HK-2 (cell line): ENCODE measurements around the gene IGF1R.

Experiments used
- DNase-seq: peaks from one replicate; pipeline ENCODE4 v3.0.0-alpha.2; 2018; ENCODE audit not compliant: unreplicated experiment

IGF1R gene

DNA sequence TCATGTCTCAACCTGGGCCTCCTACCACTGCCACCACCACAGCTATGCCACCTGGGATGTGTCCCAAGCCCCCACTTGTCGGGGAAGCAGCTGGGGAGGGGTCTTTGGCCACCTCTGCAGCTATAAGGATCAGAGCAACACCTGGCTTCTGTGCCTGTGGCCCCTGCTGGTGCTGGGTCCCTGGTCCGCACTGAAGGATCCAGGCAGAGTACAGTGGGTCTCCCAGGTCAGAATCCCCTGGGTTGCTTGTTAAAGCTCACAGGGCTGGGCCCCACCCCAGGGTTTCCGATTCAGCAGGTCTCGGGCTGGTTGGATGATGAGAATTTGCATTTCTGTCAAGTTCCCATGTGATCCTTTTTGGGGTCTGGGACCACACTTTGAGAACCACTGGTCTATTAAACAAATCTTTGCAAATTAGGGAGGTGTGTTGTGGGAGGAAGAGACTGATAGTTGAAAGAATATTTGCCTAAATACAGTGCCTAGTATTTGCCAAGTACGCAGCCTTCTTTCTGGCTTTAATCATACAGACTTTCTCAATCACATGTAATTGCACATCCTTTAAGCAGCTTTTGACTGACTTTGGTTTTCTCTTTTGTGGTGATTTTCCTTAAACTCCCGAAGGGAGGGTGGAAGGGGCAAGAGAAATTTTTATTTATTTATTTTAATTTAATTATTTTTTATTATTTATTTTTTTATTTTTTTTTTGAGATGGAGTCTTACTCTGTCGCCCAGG is 127.3 kb downstream of the IGF1R start:
- no peak for DNase-seq

GRCh38 chr15:98776607-98777281 is 128.4 kb downstream of the IGF1R start:
- DNase-seq: peak; percentile 80

GRCh38 chr15:98777426-98777825 is 129.1 kb downstream of the IGF1R start:
- DNase-seq: no peak

DNA sequence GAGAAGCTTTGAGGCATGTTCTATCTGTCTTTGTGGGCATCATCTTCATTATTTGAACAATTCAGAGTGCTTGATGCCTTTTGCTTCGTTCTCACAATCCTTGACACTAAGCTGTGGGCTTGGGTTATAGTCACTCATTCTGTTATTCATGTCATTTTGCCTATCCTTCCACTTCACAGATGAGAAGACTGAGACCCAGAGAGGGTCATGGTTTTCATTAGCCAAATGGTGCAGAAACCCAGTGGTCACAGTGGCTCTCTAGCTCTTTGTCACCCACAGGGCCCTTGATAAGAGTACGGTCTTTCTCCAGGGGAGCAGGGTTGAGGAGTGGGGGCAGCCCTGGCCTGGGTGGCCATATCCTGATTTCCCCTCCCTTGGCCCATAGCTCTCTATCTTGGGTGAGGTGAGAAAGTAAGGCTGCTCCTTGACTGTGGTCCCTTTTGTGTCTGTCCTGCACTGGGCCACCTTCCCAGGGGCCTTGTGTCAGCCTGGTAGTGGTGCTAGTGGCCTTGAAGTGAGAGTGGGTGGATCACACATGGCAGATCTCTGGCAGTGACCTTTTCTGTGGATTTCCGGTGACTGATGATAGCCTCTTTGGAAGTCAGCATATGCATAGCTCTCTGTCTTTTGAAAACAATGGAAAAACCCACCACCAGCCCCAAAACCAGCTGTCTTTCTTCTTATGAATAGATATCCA is 130.1 kb downstream of the IGF1R start:
- DNase-seq: no peak

- DNase-seq: no peak
These were observed 130.6 kb downstream of the IGF1R start for GRCh38 chr15:98778960-98779359.

DNA sequence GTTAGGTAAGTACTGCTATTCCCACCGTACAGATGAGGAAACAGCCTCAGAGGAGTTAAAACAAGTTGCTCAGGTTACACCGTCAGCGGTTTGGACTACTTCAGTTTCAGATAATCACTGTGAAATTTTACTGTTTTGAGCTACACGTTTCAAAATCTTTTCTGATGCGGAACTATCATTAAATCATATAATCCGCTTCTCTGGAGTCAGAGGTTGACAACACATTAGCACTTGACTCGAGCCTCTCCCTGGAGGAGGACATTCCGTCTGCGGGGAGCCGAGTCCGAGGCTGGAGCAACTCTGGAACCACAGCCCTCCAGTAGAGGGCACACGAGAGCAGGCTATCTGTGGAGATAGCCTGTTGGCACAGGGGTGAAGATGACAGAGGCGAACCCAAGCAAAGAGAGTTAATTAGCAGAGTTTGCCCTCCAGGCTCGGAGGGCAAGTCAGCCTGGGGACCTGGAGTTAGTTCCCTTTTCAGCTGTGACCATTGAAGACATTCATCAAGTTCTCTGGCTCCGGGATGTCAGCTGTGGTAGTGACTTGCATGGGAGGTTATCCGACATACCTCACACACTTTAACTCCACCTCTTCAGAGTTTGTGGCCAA is 131.2 kb downstream of the IGF1R start:
- DNase-seq: peak; percentile 72

- DNase-seq: no peak
These were observed 133.5 kb downstream of the IGF1R start for GRCh38 chr15:98781838-98782237.

DNA sequence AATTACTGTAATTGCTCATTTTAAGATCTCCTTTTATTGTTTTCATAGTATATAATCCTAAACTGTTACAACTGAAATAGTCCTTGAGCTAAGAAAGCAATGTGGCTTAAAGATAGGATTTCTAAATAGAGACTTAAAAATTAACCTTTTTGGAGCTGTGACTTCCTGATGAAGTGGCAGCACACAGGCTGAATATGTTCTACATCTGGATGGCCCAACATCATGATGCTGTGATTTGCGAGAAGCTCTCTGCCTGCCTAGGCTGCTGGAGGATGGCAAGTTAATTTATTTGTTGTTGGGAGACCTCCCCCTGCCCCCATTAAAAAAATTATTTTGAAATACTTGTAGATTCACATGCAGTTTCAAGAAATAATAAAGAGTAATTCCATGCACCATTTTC is 134.5 kb downstream of the IGF1R start:
- no peak for DNase-seq

DNA sequence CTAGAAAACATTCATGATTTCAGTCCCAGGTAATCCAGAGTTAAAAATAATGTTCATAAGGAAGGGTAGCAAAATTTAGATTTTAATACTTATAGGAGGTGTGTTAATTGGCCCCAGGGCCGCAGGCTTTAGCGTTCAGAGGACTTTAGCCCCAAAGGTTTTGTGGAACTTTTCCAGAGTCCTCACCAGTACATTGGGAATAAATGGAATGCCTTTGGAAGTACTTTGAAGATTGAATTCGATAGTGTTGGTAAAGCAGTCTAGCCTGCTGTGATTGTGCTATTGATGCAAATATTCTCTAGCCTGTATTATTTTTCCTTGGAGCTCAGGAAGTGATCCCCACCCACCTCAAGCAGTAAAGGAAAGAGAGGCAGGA is 137.1 kb downstream of the IGF1R start:
- no peak for DNase-seq

DNA sequence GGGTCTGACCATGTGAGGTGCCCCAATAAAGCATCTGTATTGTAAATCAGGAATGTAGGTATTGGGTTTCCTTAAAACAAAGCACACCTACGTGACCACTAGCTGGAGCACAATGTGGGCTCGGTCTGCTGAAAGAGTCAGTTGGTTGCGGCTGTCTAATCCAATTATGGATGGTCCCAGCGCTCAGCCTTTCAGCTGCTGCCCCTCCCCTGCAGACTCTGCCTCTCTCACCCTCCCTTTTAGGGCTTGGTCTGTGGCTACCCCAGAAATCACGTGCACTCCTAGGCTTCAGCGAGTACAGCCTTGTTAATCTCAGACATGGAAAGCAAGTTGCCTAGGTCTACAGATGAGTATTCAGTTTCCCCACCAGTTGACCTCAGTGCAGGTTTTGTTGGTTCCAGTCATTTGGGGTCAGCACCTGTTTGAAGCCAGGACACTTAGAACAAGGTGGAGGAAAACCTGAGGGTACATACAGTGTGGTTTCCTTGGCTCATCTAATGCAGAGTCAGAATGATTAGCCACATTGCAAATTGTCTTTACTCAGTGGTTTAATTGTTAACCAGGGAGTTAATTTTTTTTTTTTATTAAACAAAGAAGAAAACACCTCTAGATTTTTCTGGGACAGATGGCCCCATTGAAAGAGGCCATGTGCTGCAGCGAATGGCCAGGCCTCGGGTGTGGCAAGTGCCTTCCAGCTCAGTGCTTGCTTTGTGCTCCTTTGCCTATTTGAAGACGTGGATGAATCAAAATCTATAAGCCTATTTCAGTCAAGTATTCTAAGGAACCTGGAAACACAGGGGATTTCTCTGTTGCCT is 137.7 kb downstream of the IGF1R start:
- peak; percentile 50 for DNase-seq

GRCh38 chr15:98786717-98787116 is 138.4 kb downstream of the IGF1R start:
- peak; percentile 34 for DNase-seq

DNA sequence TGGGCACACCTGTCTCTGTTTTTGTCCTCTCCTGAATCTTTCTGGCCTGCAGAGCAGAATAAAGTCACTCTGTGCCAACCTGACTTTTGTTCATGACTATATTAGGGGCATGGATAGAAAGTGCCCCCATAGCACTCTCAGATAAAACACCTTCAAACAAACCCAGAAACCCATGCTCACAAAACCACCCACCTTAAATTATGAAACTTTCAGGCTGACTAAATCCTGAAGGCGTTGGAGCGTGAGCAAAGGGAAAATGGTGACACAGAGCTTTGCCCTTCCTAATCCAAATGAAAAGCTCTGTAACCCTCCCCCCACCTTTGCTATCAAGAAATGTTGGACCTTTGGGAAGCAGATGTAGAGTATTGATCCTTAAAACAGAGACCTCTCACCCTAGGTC is 138.9 kb downstream of the IGF1R start:
- no peak for DNase-seq

DNA sequence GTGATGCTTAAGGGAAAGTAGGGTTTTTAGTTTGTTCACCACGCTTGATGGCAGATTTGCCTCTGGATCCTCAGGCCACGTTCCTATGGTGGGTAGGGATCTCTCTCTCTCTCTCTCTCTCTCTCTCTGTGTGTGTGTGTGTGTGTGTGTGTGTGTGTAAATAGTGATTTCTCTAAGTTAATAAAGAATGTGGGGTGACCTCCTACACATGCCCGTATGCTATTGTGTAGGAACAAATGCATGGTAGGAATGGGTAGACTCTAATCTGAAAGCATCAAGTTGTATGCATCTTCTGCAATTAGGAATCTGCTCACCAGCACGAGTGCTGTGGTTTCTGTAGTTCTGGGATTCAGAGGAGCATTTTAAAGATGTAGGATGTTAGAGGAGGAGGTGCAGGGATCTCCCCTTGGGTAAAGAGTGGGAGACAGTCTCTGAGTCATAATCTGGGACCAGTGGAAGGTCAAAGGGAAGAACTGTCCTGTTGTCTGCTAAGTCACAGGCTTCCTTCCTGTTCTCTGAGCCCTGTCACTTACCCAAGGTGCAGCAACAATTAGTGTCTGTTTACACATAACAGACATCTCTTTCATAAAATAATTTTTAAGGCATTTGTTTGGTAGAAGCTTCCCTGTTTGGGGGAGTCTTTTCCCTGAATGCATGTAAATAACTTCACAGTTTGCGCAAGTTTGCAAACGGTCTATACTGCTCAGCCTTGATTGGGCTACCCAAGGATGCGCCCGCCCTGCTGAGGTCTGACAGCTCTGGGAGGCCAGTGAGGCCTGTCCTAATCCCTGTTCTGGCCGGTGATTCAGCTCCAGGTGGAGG is 139.8 kb downstream of the IGF1R start:
- DNase-seq: no peak

DNA sequence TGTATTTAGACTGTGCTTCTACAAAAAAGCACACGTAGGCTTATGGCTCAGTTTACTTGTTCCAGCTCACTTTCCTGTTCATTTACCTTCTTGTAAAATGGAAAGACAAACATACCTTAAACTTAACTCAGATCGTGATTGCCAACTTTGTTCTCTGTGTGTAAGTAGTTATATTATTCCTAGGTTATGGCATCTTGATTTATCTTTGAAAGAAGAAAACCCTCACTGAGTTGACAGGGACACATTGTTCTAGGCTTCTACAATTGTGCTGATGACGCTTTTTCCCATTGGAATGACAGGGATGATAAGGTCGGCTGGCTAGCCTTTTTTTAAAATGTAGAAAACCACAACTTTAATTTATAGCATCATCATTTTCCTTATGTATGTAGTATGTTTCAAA is 140.7 kb downstream of the IGF1R start:
- DNase-seq: no peak

DNA sequence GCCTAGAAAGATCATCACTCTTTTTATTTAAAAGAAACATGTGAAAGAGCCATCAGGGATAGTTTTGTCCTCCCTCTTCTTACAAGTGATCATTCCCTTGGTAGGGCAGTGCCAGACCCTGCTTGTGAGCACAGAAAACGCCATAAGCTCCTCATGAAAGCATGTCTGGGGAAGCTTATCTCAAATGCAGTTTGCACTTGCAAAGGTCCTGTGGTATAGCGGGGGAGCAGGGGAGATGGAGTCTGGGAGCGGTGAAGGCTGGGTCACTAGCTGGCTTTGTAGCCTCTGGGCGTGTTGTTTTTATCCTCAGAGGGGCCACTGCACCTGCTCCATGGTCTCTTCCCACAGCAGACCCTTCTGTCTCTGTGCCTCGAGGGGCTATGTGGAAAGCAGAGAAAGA is 141.9 kb downstream of the IGF1R start:
- no peak for DNase-seq

- DNase-seq: no peak
These were observed 142.8 kb downstream of the IGF1R start for GRCh38 chr15:98791046-98791701.

DNA sequence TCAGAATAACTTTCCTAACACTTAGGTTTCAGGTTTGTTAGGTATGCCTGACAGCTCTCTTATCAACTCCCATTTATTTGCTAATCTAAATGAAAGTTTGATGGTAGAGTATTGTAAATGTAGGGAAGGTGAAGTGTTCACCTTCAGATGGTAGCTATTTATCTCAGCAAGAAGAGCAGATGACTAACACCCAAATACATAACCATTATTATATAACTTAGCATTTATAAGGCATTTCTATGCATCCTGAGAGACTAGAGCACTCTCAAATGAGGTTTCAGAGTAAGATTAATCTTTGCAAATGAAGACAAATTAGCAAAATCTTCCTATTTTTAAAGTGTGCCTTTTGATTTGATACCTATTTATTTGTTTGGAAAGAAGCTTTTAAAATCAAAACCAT is 143.8 kb downstream of the IGF1R start:
- DNase-seq: no peak

GRCh38 chr15:98794211-98794610 is 145.9 kb downstream of the IGF1R start:
- no peak for DNase-seq

DNA sequence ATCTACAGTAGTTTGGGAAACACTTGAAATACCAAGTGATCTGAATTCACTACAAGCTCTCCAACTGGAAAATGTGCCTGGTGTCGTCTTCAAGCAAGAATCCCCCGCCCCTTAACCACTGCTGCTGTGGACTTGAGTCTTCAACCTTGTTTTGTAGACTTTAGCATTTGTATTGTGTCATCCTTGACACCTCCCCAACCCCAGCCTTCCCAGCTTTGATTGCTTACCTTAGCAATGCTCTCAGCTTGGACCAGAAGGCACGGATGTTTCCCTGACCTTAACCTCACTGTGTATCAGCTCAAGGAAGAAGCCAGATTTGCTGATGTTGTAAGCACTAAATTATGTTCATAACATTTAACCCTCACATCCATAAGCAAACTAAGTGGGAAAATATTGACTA is 146.4 kb downstream of the IGF1R start:
- no peak for DNase-seq

DNA sequence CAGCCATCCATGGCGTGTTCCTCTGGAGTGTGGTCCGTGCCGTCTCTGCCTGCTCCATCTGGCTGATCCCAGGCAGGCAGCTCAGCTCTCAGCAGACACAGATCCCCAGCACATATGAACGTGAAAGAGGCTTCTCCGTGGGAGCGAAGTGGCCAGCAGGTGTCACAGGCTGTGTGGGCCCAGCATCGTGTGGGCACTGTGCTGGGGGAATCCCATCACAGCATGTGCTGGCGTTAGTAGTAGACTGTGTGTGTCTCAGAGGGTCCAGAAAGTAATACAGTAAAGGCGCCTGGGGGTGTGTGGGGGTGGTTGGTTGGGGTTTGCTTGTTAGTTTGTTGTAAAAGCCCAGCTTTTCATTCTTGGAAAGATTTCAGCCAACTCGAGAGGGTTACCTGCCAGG is 147.6 kb downstream of the IGF1R start:
- no peak for DNase-seq
